Stromal cell of bone marrow (primary cell): ENCODE results near the gene EIF2S1.
"Not testable (repeated sequence)": the region's sequence is repeated elsewhere in the genome, so short reads cannot be mapped to it uniquely, and the experiment has no call there.

Experiments
- DNase-seq: peaks from one replicate; pipeline ENCODE4 v3.0.0-alpha.2; 2012; ENCODE audit warnings: low read depth

The EIF2S1 gene

DNA sequence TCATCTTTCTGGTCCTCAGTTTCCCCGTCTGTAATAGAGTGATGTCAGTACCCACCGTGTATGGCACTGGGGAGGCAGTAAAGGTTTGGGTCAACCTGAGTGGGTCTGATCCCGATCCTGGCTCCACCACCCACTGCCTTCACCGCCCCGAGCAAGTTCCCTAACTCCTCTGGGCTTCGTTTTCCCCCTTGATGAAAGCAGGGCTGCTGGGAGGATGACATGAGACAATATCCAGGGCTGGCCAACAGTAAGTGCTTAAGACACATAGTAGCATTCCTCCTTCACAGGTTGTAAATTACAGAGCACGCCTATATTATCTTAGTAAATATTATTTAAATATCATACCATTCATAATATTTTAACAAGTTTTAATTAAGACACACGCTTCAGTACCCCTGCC is 51.2 kb downstream of the EIF2S1 start:
- DNase-seq, result no peak

DNA sequence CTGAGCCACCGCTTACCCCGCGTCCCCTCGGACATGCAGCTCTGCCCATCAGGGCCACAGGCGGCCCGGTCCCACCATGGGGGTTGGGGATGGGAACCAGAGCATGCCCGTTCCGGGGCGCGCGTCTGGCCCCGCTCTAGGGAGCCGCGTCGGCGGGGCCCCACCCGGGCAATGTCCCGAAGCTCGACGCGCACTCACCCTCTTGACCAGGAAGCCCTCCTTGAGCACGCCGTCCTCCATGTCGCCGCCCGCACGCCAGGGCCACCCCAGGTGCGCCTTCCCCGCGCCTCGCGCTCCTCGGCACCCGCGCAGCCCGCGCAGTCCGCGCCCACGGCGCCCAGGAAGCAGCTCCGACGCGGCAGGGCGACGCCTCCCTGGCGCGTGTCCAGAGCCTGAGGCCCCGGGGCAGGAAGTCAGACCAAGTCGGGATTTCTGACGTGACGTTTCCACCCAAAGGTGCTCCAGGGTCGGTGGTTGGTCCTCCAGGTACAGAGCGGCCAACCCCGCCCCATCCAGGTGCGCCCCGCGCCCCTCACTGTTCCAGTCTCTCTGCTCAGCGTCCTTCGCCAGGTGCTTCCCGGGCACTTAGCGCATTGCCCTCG is 51.8 kb downstream of the EIF2S1 start, which contains the start of gene PLEK2:
Gene PLEK2 (minus strand): TSS at position 346 of the 602 bp plus-strand sequence. CDS start 106 bp downstream, at position 240.
- no peak for DNase-seq

DNA sequence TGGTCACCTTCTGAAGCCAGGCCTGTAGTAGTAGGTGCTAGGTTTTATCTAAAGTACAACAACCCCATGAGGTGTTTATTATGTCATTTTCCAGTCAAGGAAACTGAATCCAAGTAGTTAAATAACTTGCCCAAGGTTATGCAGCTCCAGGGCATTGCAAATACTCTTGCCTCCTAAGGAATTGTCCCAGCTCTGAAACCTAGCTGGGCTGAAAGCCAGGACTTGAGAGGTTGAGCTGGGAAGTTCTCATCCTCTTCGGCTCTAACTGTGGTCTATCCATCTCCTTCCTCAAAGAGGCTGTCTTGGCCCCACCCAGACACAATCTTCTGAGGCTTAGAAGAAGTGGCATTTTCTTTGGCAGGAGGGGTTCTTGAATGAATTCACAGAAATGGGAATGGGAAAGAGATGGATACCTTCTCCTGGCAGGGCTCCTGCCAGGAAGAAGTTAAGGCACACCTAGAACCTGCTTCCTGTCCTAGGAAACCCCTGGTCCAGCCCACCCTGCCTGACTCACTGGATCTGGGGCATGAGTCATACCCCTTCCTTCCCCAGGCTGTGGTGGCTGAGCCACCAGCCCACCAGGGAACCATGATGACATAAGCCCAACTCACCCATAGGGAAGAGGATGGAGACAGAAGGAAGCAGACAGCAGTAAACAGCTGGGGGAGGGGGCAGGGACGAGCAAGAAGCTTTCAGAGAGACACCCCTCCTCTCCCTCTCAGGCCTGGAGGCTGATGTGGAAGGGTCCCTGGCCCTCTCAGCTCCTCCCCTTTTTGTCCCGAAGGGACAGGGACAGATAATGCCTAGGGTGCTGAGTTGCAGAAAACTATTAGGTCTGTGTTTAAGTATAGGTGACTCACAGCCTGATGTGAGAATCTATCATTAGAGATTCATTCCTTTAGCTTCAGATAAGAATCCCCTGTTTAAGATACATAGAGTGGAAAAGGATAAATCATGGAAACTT is 54.0 kb downstream of the EIF2S1 start:
- peak; percentile 20 for DNase-seq

DNA sequence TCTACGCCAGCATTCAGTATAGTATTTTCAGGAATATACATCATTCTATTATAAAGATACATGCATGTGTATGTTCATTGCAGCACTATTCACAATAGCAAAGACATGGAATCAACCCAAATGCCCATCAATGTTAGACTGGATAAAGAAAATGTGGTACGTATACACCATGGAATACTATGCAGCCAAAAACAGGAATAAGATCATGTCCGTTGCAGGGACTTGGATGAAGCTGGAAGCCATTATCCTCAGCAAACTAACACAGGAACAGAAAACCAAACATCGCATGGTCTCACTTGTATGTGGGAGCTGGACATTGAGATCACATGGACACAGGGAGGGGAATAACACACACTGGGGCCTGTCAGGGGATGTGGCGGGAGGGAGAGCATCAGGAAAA is 55.5 kb downstream of the EIF2S1 start:
- DNase-seq, result not testable (repeated sequence)

DNA sequence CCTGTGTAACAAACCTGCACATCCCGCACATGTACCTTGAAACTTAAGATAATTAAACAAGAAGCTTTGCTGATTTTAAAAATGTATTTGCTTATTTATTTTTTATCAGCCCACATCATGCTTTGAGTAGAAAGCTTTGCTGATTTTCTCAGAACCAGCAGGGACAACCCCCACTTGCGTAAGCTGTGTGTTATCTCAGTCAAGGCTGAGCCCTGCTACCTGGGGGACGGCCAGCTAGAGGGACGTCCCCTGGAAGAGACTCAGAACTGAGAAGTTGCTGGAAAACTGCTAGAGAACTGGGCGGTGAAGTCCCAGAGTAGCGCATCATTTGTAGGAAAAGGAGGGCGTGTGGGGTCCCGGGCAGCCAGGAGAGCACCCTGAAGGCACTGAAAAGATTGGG is 56.0 kb downstream of the EIF2S1 start:
- DNase-seq, result no peak

DNA sequence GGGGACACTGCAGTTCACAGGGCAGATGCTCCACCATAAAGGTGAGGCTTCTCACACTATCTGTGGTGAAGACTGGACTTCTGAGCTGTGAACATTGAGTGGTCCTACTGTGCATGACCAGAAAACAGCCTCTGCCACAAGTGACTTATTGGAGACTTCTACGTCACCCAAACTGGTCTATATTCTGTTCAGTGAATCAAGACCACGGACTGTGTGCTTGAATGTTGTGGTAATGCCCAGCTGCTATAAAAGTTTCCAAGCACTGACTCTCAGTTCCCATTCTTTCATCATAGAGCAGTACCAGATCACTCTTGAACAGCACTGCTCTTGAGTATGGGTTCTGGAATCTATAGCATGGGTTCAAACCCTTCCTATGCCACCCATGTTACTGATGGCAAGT is 56.7 kb downstream of the EIF2S1 start:
- DNase-seq, result no peak

DNA sequence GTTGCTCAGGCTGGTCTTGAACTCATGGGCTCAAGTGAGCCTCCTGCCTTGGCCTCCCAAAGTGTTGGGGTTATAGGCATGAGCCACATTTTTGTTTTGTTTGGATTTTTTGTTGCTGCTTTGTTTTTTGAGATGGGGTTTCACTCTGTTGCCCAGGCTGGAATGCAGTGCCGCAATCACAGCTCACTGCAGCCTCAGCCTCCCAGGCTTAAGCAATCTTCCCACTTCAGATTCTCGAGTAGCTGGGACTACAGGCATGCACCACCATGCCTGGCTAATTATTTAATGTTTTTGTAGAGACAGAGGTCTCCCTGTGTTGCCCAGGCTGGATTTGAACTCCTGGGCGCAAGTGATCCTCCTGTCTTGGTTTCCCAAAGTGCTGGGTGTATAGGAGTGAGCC is 57.5 kb downstream of the EIF2S1 start:
- DNase-seq, result no peak

DNA sequence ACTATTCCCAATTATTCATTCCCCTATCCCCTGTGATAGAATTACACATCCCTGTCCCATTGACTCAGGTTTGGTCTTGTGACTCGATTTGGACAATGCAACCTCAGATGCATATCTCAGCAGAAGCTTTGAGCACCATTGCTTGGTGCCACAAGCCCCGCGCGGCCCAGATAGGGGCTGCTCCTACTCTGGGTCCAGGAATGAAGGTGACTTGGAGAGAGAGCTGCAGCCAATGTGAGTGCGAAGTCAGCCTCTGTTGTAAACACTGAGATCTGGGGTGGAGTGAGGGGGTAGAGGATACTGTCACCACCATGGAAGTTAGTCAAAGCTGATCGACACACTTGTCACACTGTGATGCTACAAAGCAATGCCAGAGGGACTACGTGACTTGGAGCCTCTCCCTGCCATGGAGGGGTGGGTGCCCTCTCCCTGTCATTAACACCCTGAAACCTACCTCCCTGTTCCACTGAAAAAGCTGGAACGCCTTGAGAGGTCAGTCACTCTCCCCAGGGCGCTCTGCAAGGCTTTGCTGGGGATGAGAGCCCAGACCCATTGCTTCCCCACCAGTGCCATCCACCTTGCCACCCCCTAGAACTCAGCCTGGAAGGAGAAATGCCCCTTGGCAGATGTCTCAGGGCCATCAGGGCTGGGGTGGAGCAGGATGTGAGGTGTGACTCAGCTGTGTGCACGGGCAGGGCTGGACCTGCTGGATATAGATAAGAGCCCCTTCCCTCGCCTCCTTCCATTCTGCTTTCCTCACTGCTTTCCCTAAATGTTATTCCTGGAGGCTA is 58.5 kb downstream of the EIF2S1 start:
- DNase-seq, result no peak

DNA sequence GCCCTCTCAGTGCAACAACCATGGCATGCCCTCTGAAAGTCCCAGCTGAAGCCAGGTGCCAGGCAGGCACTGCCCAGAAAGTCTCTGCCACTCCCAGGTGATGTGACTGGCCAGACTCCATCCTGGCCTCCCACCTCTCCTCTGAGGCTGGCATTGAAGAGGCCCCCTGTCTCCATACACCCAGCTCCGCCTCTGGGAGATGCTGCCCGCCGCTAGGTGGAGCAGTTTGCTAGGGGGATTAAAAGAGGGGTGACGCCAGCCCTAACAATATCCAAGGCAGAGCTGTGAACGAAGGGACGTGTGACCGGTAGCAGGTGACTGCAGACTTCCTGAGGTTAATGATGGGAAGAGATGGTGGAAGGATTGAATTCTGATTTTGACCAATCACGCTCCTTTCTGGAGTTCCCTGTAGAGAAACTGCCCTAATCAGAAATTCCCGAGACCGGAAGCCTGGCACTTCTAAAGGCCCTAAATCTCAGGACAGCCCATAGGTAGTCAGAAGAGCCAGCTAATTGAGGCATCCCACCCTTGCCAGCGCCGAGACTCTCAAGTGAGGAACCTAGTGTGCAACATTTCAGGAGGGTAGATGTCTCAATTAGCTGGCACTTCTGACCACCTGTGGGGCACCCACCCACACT is 60.1 kb downstream of the EIF2S1 start:
- no peak for DNase-seq

DNA sequence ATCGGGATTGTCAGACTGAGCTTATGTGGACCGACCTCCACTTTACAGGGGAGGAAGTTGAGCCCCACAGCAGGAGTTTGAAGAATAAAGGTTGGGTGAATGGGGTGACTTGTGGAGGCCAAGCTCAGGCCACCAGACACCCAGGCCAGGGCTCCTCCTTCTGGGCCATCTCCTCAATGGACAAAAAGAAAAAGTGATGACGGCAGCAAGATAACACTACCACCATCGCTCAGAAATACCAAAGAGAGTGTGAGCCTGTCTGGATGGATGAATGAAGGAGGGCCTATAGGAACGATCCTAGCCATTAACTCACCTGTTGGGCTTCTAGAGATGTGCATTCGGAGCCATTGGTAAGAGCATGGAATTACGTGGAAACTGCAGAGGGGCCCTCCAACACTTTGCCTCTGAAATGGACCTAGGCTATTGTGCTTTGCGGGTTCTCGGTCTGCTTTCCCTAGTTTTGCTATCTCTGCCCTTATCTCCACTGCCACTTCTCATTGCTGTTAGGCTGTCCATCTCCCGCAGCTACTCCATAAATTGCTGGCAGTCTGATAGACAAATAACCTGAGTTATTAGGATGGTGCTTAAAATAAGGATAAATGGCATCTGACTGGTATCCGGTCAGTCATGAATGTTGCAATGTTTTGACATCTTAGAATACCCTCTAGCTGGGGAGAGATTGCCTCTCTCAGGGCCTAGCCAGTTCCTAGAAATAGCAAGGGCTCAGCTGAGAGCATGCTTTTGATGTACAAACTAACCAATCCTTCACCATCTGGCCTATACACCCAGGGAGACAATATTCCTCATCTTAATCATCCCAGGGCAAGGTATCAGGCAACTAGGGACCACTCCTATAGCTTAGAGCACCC is 61.5 kb downstream of the EIF2S1 start:
- DNase-seq, result no peak

DNA sequence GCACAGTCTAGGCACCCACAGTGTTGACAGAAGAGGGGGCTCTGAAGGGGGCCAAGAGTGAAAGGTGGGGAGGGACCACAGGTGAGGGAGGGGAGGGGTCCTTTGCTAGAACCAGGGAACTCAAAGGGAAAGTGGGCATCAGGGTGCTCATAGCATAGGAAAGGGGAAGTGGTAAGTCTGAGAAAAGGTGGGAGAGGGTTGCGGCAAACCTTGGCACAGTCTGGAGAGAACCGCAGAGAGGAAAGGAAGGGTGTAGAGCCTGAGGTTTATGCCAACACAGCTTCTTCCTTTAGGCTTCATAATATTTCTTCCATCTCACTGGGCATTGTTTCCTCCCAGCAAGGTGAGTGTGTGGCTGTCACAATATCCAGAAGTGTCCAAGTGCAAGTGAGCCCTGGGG is 63.3 kb downstream of the EIF2S1 start:
- no peak for DNase-seq

DNA sequence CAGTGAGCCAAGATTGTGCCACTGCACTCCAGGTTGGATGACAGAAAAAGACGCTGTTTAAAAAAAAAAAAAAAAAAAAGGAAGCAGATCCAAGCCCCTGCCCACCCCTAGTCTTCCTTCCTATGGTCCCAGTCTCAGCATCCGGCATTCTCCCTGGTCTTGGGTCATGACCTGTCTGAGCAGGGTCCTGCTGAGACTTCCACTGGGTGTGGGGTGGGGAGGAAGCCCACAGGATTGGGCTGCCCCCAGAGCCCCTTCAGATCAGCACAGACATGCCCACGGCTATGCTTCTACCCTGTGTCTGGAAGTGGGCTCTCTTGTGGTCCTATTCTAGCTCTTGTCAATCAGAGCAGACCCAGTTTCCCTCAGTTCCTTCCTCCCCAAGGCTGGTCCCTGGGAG is 64.4 kb downstream of the EIF2S1 start:
- DNase-seq, result no peak

DNA sequence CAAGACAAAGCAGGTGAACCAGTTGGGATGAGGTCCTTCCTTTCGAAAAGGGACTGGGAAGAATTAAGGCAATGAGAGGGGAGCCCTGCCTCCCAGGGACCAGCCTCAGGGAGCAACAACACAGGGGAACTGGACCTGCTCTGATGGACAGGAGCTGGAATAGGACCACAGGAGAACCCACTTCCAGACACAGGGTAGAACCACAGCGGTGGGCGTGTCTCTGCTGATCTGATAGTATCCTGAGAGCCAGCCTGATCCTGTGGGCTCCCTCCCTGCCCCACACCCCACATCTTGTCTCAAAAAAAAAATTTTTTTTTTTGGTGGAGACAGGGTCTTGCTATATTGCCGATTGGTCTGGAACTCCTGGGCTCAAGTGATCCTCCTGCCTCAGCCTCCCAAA is 65.5 kb downstream of the EIF2S1 start:
- no peak for DNase-seq

DNA sequence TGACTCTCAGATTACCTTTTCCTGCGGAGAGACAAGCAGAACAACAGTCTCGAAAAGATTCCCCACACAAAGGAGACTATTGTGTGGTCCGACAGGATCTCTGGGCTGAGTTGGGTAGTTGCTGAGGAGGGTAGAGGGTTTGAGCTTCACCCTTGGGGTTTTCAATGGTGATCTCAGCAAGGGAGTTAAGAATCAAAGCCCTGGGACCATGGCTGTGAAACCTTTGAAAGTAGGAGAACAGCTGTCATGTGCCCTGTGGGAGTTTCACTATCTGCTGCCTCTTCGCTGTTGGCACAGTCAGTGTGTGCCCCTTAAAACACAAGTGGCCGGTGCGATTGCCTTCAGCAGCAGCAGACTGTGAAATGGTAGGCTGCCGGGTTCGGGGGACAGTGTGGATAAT is 66.0 kb downstream of the EIF2S1 start:
- no peak for DNase-seq

DNA sequence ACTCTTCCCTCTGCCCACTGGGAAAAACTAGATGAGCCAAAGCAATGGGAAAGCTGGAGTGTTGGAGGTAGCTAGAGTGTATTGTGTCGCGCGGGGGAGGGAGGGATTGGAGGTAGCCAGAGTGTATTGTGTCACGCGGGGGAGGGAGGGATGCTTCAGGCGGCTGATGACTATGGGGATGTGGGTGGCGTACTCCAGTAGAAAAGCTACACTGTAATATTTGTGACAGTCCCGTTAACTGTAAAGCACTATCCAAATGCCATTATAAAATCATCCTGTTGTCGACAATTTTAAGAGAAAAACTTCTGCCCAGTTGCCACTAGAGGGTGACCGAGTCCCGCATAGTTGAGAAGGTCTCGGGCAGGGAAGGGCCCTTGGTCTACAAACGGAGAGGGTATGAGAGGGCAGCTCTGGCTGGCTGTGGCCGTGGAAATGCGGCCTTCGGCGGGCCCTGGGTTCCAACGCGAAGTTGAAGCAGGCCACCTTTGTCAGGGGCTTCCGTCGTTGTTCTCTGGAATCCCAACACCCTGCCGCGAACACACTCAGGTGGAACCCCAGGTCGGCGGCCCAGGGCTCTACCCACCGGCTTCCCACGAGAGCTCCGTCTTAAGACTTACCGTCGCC is 67.0 kb downstream of the EIF2S1 start:
- peak; percentile 65 for DNase-seq

DNA sequence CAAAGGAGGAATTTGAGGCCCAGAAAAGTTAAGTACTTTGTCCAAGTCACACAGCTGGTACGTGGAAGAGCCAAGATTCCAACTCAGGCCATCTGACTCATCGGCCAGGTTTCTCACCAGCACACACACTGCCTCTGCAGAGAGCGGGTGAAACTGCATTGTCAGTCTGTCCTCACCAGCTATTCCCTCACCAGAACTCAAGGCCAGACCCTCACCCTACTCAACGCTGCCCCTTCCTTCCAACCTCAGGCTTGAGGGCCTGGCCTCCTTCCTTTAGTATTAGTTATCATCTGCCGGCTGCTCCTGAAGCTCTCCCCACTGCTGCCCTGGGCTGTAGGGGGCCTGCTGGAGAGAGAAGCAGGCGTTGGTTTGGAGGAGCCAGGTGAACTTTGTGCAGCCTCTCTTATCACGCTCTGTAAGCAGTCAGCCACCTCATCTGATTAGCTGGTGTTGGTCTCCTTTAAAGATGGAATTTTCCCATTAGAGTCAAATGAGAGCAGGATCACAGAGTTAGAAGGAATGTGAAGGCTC is 68.4 kb downstream of the EIF2S1 start:
- no peak for DNase-seq

DNA sequence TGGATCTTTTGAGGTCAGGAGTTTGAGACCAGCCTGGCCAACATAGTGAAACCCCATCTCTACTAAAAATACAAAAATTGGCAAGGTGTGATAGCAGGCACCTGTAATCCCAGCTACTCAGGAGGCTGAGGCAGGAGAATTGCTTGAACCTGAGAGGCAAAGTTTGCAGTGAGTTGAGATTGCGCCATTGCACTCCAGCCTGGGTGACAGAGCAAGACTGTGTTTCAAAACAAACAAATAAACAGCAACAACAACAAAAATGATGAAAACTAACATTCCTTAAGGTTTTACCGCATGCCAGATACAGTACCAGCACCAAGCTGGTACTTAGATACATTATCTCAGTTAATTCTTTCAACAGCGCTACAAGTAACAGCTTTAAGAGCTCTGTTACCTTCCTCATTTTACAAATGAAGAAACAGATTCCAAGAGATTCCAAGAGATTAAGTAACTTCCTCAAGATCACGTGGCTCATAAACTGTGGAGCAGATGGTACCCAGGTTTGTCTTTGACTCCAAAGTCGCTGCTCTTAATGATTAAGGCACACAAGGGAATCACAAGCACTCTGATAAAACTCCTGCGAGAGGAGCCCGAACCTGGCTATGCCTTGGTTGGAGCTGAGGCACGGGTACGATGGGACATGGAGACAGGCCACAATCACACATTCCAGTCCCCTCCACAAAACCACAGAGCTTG is 69.5 kb downstream of the EIF2S1 start:
- no peak for DNase-seq

DNA sequence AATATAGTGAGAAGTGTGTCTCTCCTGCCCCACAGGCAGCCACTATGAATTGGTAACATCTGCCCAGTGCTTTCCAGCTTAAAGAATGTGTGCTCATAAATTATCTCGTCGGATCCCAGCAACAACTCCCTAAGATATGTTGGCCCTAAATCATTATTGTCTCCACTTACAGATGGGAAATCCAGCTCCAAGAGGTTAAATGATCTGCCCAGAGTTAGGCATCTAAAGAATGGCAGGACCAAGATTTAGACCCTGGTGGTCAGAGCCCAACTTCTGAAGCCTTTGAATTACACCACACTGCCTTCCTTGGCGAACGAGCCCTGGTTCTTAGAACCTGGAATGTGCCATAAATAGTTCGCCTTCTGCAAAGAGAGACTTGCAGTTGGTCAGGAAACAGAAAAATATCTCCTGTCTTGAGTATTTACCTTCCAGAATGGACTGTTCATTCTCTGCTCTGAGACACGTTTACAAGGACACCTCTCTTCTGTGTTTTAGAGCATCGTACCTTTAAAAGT is 72.0 kb downstream of the EIF2S1 start:
- no peak for DNase-seq

DNA sequence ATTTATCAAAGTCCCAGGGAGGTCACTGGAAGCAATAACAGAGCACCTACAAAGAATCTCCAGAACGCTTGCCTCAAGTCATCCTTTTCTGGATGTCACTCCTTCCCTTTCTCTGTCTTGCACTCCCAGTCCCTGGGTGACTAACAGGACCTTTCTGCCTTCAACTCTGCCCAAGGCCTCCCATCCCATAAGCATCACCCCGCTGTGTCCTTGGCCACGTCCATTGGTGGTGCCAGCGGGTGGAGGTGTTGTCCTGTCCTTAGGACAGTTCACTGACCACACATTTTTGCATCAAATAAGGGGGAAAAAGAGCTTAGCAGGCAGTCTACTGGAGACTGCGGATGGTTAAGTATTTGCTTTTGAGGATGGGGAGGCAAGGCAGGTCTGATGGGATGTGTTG is 75.5 kb downstream of the EIF2S1 start:
- no peak for DNase-seq
